ENCODE data around the gene SARNP. TPM values are rescaled to one million over a fixed set of nuclear protein-coding genes. Genes with fewer than 3 reads are reported as not detected.

SARNP gene
- total RNA-seq, 1 experiment from 2014 or later = 98.3 TPM

DNA sequence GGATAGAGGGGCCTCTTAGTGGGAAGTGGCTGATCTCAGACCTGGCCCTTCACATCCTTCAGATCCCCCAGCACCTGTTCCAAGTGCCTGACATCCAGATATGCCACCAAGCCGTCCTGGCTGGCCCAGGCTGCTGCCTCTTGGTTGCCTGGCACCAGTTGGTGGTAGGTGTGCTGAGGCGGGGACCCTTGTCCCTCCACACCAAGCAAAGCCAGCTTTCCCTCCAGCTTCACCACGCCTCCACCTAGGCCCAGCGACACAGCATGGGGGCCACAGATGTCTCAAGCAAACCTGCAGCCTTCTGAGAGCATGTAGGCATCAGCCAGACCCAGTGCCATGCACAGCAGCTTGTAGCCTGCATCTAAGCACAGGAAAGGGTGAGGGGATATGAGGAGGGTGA lies 85.2 kb downstream of the SARNP start:
- peaks cover 32% of the 10 kb centered on the region for H3K4me1 Mint-ChIP-seq
- ChIA-PET CTCF (no interaction called here), POLR2A (no interaction called here)
- no peak for ATAC-seq
- no peaks in the 10 kb centered on the region for H3K36me3 Mint-ChIP-seq
- H3K27ac Mint-ChIP-seq = no peak overlapping the region
- no peaks in the 10 kb centered on the region for H3K27me3 Mint-ChIP-seq (ENCODE audit: low read depth)
- H3K9me3 Mint-ChIP-seq = no peaks in the 10 kb centered on the region
- H3K4me3 Mint-ChIP-seq = no peak overlapping the region
- TF ChIP-seq, protein P1, sequence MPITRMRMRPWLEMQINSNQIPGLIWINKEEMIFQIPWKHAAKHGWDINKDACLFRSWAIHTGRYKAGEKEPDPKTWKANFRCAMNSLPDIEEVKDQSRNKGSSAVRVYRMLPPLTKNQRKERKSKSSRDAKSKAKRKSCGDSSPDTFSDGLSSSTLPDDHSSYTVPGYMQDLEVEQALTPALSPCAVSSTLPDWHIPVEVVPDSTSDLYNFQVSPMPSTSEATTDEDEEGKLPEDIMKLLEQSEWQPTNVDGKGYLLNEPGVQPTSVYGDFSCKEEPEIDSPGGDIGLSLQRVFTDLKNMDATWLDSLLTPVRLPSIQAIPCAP (CRISPR knock-in tag; IDR thresholded peaks at IDR 0.05) = no peak
- no peak for TF ChIP-seq SP1 (CRISPR knock-in tag; conservative IDR thresholded peaks at IDR 0.05)
- no peak for TF ChIP-seq MLX (CRISPR knock-in tag; IDR thresholded peaks at IDR 0.05)
- TF ChIP-seq KAT7 (CRISPR knock-in tag; IDR thresholded peaks at IDR 0.05; ENCODE audit: borderline replicate concordance) = no peak
- TF ChIP-seq CREB1 (CRISPR knock-in tag; IDR thresholded peaks at IDR 0.05) = no peak
- no peak for TF ChIP-seq ESRRA (CRISPR knock-in tag; IDR thresholded peaks at IDR 0.05; ENCODE audit: borderline replicate concordance)
- no peak for TF ChIP-seq ATF3 (CRISPR knock-in tag; conservative IDR thresholded peaks at IDR 0.05)
- TF ChIP-seq ZNF423 (CRISPR knock-in tag; IDR thresholded peaks at IDR 0.05) = no peak
- no peak for TF ChIP-seq RELA (CRISPR knock-in tag; IDR thresholded peaks at IDR 0.05; ENCODE audit: borderline replicate concordance)
- TF ChIP-seq ZNF671 (CRISPR knock-in tag; IDR thresholded peaks at IDR 0.05) = no peak
- no peak for TF ChIP-seq NR2C2 (CRISPR knock-in tag; IDR thresholded peaks at IDR 0.05)
- TF ChIP-seq, protein P2, sequence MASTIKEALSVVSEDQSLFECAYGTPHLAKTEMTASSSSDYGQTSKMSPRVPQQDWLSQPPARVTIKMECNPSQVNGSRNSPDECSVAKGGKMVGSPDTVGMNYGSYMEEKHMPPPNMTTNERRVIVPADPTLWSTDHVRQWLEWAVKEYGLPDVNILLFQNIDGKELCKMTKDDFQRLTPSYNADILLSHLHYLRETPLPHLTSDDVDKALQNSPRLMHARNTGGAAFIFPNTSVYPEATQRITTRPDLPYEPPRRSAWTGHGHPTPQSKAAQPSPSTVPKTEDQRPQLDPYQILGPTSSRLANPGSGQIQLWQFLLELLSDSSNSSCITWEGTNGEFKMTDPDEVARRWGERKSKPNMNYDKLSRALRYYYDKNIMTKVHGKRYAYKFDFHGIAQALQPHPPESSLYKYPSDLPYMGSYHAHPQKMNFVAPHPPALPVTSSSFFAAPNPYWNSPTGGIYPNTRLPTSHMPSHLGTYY (CRISPR knock-in tag; IDR thresholded peaks at IDR 0.05) = no peak
- TF ChIP-seq CREM (CRISPR knock-in tag; IDR thresholded peaks at IDR 0.05) = no peak
- DNase-seq (ENCODE audit: low spot score) = no peak

- Mint-ChIP-seq H3K27me3 (ENCODE audit: low read depth) (no peaks in the 10 kb centered on the region), H3K36me3 (peaks cover 14% of the 10 kb centered on the region), H3K4me1 (peaks cover 29% of the 10 kb centered on the region), H3K4me3 (peak overlapping the region; percentile 88), H3K27ac (peak overlapping the region; percentile 75), H3K9me3 (no peaks in the 10 kb centered on the region)
- POLR2A ChIA-PET = interaction anchor here (0.5 to 2.5 kb wide), 14 partner anchors 8 to 607 kb away, joined by 3 to 21 read pairs (median 6); partner anchors contain the start of genes BLOC1S1, DNAJC14, GDF11 and ITGA7
- no peak for DNase-seq (ENCODE audit: low spot score)
- TF ChIP-seq ZNF423 (CRISPR knock-in tag; IDR thresholded peaks at IDR 0.05) (no peak), ZNF317 (CRISPR knock-in tag; IDR thresholded peaks at IDR 0.05; ENCODE audit: borderline replicate concordance, low read depth) (no peak), ATF6 (CRISPR knock-in tag; IDR thresholded peaks at IDR 0.05) (no peak), ESRRA (CRISPR knock-in tag; IDR thresholded peaks at IDR 0.05; ENCODE audit: borderline replicate concordance) (peak; percentile 60; the same call in 1 of the 2 replicates), ETV6 (CRISPR knock-in tag; IDR thresholded peaks at IDR 0.05) (0 out of 2 replicates have a peak, but pooled peaks have one; percentile 8)
- TF ChIP-seq, protein P2 (CRISPR knock-in tag; IDR thresholded peaks at IDR 0.05) = no peak
- peak; percentile 31 for ATAC-seq
- CTCF ChIA-PET = interaction anchor here (0.6 to 2.7 kb wide), 22 partner anchors 8 to 977 kb away, joined by 3 to 75 read pairs (median 4); partner anchors contain the start of genes DNAJC14, ITGA7, ORMDL2 and RAB5B
Measured at GRCh38 chr12:55729819-55730818, 87.4 kb downstream of the SARNP start.

Measured in WTC11 (cell line).